ENCODE data around the gene GPX2.

Gene GPX2

GRCh38 chr14:64942531-64943111 lies at the start of gene GPX2:
Gene GPX2, minus strand, starts transcription at chr14:64942745. Its CDS starts 19 bp downstream, at chr14:64942726.
- DNase-seq: no peak

GRCh38 chr14:64990939-64991338 lies 48.4 kb upstream of the GPX2 start:
- DNase-seq: no peak

GRCh38 chr14:64990296-64990695 lies 47.8 kb upstream of the GPX2 start:
- DNase-seq: no peak

DNA sequence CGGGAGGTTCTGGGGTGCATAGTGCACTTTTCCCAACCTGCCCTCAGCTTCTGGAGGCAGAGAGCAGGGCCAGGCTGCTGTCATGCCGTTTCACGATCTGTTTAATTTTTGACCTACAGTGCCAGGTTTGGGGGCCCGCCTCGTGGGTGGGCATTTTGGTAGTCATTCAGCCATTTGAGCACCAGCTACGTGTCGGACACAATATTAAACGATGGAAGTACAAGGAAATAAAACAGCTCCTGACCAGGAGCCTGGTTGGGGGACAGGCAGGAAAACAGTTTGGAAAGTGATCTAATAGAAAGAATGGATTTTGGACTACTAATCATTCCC lies 44.9 kb upstream of the GPX2 start:
- DNase-seq: no peak

- peak; percentile 87 for DNase-seq
Measured at GRCh38 chr14:64986648-64987437, 44.3 kb upstream of the GPX2 start, which contains the start of gene FNTB. Gene FNTB, plus strand, starts transcription at chr14:64986895. Its CDS starts 59 bp downstream, at chr14:64986954.

- peak; percentile 27 for DNase-seq
Measured at GRCh38 chr14:64983439-64984310, 41.1 kb upstream of the GPX2 start.

DNA sequence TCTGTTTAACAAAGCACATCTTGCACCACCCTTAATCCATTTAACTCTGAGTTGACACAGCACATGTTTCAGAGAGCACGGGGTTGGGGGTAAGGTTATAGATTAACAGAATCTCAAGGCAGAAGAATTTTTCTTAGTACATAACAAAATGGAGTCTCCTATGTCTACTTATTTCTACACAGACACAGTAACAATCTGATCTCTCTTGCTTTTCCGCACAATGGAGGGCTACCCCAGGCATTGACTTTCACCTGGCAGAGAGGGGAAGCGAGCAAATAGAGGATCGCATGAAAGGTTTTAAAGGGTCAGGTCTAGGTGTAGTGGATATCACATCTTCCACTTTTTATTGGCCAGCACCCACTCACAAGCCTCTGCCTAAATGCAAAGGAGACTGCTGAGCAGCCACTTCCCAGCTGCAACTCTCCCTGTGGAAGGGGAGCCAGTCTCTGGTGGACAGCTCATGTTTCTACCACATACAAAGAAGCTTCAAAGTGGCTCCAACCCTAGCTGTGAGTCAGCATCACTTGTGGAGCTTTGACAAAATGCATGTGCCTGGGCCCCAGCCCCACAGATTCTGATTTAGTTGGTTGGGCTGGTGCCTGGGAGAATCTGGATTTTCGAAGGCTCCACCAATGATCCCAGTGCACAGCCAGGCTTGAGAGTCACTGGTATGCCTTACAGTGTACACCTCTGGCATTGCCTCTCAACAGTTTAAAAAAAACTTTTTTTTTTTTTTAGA lies 37.0 kb upstream of the GPX2 start:
- no peak for DNase-seq

GRCh38 chr14:64974563-64974962 lies 32.0 kb upstream of the GPX2 start:
- DNase-seq: no peak

DNA sequence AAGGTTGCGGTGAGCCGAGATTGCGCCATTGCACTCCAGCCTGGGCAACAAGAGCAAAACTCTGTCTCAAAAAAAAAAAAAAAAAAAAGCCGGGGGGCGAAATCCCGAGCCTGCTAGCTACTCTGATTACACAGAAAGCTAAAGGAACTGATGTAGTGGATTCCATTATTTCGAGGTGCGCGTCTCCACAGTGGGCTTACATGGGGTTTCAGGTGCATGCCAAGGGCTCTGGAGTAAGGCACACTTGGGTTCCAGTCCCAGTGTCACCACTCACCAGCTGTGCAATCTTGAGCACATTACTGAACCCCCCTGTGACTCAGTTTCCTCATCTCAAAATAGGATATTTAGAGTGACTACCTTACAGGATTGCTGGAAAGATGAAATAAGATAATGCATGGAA lies 31.3 kb upstream of the GPX2 start:
- no peak for DNase-seq

- no peak for DNase-seq
Measured at GRCh38 chr14:64973026-64973442, 30.5 kb upstream of the GPX2 start.

GRCh38 chr14:64971943-64972791 lies 29.6 kb upstream of the GPX2 start, which contains the start of gene RAB15:
Gene RAB15, minus strand, starts transcription at chr14:64972336. Its CDS starts 260 bp downstream, at chr14:64972076.
- DNase-seq: peak; percentile 33

GRCh38 chr14:64971491-64971942 lies 29.0 kb upstream of the GPX2 start:
- no peak for DNase-seq

DNA sequence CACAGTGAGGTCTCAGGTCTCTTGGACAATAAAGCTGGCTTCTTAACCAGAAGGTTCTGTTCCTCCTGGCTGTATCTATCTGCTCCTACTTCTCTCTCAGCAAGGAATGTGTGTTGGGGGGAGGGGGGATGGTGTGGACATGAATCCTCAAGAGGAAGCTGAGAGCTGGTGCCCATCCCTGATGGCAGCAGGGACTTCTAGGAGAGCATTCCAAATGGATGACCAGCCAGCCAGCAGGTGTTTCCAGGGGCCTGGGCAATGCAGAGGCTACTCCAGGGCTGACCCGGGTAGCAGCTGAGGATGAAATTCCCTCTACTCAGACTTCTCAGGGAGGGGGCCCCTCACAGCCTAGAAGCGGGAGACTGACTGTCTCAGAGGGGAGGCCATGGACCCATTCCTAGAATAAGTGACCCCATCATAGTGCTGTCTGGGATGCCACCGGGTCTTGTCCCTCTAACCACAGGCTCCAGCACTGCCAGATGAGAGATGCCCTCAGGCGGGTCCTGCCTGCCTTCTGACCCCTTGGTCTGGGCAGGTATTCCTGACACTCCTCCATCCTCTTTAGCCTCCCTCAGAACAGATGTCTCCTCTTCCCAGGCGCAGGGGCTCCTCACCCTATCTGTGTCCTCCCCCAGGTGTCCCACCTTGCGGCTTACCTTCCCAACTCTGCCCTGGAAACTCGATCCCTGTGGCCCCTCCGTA lies 28.4 kb upstream of the GPX2 start:
- no peak for DNase-seq

DNA sequence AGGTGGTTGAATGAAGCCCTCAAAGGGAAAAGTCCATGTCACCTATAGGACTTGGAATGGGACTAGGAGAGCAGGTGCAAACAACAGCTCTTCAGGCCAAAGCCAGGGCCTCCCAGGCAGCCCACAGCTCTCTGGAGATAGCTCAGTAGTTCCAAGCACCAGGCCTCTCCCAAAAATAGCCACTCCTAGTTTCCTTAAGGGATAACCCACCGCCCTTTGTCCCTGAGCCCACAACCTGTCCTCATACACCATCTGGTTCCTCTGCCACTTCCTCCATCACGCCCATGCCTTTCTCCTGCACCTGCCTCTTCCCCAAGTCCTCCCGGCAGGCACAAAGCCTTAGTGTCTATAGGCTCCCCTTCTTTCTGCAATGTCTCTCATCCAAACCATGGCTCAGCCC lies 27.5 kb upstream of the GPX2 start:
- DNase-seq: no peak

DNA sequence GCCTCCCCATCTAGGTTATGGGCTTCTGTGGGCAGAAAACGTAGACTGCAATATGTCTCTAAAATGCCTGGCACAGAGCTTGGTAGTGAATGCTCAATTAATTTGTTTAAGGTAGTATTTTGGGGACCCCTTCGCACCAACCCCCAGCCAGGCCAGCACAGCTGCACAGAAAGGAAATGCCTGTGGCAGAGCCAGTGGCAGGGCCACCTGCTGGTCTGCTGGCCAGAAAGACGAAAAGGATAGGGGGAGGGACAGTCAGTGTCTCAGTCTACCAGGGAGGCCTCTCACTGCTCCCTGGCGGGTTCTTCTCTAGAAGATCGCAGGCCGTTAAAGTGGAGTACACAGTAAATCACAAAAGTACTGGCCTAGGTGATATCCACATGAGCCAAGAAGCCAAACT lies 26.1 kb upstream of the GPX2 start:
- DNase-seq: no peak

DNA sequence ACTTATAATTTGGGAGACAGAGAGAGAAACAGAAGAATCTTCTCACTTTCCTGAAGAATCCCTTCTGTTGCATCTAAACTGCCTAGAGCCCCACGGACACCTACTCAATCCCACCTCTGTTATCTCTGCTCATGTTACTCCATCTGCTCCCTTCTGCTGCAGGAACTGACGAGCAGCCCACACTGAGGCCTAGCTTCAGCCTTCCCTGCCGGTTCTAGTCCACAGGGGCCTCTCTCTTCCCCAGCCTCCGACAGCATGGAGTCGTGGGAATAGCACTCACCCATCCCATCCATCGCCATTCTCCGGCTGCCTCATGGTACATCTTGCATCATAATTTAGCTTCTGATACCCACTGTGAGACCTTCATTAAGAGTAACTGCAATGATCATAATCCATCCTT lies 25.6 kb upstream of the GPX2 start:
- DNase-seq: no peak

DNA sequence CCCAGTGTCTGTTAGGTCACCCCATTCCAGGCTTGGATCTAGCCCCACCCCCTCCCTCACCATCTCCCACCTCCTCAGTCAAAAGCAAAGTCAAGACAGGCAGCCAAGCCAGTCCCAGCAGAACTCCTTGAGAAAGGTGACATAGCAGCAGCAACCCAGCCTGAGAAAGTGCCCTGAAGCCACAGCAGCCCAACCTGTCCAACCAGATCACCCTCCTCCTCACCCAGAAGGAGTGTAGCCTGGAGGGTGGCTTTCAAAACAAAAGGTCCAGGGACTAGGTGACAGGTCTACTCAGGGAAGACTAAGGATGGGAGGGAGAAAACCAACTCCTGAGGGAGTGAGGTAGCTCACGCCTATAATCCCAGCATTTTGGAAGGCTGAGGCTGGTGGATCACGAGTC lies 24.4 kb upstream of the GPX2 start:
- no peak for DNase-seq

- no peak for DNase-seq
Measured at GRCh38 chr14:64965356-64966000, 22.9 kb upstream of the GPX2 start.

- DNase-seq: no peak
Measured at GRCh38 chr14:64963611-64964010, 21.1 kb upstream of the GPX2 start.

DNA sequence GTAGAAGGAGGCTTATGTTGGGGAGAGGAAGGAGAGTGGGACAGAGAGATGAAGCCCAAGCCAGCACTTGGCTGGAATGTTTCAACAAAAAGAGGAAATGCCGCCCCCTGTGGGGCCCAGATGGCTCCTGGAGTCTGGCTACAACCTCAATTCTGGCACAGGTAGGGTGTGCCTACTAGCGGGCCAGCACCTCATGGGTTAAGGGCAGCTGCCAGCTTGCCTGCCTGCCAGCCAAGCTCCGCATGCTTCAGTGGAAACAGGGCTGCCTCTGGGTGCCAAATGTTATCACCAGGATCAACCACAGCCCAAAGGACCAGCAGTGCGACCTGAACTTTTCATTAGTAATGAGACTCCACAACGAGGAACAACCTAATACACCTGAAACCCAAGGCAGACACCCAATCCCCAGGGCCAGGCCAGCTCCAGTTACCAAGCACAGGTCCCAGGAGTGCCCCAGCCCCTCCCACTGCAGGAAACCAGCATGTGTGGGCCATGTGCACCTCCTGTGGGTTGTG lies 18.3 kb upstream of the GPX2 start:
- no peak for DNase-seq
